ENCODE results near the gene CHMP6.

The CHMP6 gene

DNA sequence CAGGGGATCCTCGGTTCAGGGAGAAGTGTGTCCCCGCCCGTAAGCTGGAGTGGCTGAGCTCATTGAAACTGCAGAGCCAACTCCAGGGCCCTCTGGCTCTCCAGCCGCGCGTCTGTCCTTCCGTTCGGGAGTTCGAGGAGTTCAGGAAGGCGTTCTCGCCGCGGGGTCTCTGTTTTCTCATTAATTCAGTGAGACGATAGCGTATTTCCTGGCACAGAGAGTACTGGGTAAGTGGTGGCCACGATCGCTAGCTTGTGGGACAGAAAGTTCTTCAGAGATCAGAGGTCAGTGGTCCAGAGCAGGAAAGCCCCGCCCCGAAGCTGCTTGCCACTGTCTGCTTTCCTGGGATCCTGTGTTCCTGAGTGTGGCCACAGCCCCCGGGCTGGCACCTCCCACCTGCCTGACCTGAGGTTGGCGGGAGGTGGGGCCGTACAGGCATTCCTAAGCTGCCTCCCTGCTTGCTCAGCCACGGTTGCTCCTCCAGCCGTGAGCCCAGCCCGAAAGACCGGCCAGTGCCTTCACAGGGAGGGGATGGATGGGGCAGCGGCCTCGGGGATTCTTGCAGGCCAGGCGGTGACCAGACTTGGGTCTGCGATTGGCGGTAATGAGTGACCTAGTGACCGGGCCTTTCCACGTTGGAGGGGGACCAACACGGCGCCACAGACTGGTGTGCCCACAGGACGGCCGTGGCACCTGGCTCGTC lies 52.2 kb downstream of the CHMP6 start:
- no peak for DNase-seq (ENCODE audit: low read depth)

DNA sequence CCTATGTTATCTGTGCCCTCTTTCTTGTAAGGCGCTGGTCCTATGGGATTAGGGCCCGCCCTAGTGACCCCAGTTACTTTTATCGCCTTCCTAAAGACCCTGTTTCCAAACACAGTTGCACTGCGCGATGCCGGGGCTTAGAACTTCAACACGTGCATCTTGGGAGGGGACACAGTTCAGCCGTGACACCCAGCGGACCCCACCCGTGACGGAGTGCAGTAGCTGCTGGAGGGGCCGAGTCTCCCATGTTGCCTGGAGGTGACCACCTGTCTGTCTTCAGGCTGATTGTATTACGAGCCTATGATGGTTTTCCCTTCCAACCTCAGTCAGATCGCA lies 52.8 kb downstream of the CHMP6 start:
- DNase-seq (ENCODE audit: low read depth): no peak

DNA sequence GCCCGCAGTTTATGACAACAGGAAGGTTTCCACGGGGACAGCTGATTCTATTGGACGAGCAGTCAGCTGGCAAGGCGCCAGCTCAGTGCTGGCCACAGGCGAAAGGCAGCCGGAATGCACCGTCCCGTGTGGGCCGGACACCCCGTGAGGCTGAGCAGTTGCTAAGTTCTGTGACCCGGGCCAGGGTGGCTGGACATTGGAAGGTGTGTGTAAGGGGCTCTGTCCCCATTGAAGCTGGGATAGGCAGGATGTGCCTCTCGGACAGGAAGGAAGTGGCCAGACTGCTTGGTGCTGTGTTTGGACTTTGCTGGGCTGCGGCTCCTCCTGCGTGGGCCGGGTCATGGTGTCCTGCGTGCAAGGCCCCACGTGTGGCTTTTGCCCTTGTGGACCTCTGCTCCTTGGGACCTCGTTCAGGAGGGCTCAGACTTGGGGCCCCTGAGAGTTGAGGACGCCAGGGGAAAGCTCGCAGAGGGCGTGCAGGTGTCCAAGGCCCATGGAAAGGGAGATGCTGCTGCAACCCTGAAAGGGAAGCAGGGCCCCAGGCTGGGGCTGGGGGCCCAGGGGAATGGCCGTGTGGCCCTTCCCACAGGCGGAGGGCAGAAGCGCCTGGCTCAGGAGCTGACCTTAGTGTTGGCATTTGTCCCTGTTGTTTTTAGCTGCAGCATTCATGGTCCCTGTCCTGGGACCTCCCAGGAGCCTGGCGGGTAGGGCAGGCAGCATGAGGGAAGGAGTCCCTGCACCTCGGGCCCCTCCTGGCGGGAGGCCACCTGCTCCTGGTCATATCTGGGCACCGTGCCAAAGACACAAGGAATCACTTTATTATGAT lies 53.3 kb downstream of the CHMP6 start:
- DNase-seq (ENCODE audit: low read depth): no peak

DNA sequence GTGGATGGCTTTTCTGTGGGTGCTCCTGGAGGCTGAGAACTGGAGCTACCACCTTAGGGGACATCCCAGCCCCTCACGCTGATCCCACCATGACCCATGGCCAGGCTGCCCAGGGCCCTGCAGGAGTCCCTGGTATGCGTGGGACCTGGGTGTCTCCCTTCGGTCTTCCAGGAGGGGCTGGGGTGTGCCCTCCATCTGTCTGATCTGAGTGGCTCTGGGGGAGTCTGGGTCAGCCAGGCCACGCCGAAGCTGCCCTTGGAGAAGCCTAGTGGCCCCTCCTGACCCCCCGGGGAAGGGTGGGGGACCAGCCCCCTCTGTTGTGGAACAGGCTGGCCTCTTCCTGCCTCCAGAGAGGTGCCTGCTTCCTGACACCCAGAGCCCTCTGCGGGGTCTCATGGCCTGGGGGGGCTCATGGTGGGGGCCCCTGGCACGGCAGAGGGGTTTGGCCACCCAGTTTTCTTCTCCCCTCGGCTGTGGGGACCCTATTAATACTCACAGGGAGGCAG lies 54.0 kb downstream of the CHMP6 start:
- no peak for DNase-seq (ENCODE audit: low read depth)

DNA sequence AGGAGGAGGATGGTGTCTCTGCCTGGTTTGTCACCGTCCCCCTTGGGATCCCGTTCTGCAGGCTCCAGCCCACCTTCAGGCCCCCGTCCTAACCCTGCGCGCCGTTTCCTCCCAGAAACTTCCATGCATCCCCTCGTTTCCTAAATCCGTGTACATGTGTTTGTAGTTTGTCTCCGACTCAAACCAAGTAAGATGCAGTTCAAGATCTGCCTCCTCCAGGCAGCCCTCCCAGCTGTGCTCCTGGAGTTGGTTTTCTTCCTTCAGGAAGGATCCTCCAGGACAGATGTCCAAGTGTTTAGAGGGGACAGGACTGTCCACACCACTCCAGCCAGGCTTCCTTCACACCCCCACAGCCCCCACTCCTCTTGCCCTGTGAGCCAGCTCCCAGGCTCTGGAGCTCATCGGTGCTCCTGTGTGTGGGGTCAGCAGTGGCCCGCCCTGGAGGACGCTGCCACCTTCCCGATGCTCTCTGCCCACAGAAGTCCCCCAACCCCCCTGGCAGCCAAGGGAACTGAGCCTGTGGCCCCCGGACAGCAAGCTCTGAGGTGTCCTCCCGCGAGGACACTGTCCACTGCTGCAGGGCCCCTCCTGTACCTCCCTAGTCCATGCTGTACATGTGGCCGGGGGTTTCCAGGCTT lies 54.6 kb downstream of the CHMP6 start:
- no peak for DNase-seq (ENCODE audit: low read depth)

DNA sequence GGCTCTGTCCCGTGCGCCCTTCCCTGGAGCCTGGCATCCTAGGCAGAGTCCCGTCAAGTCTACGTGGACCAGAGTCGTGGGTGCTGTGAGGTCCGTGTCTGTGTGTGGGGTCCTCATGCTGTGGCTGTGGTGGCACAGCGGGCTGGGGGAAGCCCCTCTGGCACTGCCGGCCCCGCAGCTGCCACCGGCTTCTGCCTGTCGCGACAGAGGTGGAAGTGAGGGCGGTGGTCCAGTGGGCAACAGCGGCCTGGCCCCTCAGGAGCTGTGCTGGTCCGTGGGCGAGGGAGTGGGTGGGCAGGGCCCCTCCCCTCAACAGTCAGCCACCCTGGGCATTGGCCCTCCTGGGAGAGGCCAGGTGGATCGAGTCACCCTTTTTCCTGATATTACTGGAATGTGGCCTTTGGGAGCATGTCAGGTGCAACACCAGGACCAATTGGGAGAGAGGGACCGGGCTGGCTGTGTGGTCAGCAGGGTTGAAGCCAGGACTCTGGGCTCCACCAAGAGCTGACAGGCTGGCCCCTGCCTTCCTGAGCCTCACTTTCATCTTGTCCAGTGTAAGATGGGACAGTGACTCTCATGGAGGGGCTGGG lies 55.2 kb downstream of the CHMP6 start:
- DNase-seq (ENCODE audit: low read depth): no peak

DNA sequence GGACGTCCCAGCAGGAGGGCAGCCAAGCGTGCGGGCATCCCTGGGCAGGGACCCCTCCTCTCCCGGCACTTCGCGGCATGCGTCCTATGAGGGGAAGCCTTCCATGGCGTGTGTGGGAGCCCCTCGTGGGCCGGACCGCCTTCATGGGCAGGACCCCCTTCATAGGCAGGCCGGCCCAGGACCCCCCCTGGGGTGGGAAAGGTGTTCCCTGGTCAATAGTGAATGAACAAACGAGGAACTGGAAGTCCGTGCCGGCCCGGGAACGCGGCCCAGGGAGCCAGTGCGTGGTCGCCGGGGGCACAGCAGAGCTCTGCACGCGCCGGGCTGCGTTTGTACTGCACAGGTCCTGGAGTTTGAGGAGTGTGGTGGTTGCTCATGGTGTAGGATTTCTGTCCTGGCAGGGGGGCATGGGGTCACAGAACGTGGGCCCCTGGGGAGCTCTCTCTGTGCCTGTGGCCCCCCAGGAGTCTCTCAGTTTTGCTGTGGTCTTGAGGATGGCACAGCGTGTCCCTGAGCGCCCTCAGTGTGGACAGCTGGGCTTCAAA lies 57.3 kb downstream of the CHMP6 start:
- no peak for DNase-seq (ENCODE audit: low read depth)

DNA sequence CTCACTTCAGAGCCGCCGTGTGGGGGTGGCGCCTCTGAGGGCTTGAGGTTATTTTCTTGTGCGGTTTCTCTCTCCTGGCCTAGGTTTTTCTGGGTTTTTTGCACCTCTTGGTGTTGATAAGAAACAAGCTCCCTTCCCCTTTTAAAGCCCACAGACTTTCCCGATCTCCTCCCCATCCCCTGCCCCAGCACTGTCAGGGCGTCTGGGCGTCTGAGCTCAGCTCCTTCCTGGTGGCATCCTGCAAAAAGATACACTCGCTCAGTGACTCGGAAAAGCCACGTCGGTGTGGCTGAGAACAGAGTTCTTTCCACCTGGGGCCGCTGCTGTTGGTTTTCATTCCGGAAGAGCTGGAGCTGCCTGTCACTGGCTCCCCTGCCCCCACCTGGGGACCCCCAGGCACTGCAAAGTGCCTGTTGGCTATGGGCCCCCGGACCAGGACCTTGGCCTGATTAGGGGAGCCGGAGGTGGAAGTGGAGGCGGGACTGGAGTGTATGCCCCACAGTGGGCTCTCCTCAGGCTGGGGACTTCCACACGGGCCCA lies 57.8 kb downstream of the CHMP6 start:
- DNase-seq (ENCODE audit: low read depth): no peak

Data from HS-27A (cell line).